AG08395 (cell line): ENCODE measurements around the gene EME1.

ENCODE experiments used
- DNase-seq: peaks from one replicate; pipeline ENCODE4 v3.0.0; 2012; ENCODE audit warnings: mixed read lengths, low spot score

EME1 gene

DNA sequence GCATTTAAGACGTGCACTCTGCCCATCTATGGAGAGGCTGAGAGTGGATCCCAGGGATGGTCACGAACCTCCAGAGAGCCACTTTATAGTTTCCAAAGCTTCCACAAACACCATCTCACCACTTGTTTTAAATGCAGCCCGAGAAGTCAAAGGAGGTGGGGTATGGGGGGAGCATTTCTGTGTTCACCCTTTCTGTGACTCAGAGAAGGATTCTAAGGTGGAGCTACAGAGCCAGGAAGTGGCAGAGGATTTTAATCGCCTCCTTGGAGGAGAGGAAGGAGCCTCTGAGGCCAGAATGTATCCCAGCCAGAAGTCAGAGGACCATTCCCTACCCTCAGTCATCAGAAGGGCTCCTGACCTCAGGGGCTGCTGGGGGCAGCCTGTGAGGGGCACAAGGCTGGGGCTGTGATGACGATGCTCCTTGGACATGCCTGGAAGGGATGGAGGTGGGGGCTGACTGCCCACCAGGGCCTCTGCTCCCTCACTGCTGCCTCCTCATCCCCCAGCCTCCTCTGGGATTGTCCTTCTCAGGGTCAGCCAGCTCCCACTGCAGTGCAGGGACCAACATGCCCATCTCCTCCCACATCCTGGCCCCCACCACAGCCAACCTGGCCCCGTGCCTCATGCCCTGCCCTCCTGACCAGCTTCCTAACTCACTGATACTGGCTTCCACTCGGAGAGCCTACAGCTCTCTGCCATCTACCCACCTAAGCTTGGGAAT is 24.3 kb upstream of the EME1 start:
- DNase-seq, result peak; percentile 69

DNA sequence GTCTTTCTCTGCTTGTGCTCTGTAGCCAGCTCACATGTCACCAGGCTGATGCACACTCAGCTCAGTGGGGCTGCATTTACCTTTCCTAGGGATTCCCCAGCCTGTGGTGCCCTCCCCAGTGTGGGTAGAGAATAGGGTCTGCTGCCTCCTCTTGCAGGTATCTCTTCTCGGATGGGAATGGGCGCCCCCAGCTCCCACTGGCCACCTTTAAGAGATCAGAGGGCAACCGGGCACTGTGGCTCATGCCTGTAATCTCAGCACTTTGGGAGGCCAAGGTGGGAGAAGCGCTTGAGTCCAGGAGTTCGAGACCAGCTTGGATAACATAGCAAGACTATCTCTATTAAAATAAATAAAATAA is 23.8 kb upstream of the EME1 start:
- DNase-seq, result no peak

DNA sequence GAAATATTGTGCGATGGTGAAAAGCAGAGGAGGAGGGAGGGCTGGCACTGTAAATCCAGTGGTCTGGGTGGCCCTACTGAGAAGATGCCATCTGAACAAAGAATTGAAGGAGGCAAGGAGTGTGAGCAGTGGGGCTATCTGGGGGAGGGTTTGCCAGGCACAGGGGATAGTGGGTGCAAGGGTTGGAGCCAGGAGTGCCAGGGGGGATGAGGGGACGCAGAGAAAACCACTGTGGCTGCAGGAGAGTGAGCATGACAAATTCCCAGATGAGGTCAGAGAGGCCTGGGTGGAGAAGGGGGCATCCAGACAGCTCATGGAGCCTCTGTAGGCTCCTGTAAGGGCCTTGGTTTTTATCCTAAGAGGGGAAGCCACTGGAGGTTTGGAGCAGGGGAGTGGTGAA is 22.3 kb upstream of the EME1 start:
- DNase-seq, result no peak

DNA sequence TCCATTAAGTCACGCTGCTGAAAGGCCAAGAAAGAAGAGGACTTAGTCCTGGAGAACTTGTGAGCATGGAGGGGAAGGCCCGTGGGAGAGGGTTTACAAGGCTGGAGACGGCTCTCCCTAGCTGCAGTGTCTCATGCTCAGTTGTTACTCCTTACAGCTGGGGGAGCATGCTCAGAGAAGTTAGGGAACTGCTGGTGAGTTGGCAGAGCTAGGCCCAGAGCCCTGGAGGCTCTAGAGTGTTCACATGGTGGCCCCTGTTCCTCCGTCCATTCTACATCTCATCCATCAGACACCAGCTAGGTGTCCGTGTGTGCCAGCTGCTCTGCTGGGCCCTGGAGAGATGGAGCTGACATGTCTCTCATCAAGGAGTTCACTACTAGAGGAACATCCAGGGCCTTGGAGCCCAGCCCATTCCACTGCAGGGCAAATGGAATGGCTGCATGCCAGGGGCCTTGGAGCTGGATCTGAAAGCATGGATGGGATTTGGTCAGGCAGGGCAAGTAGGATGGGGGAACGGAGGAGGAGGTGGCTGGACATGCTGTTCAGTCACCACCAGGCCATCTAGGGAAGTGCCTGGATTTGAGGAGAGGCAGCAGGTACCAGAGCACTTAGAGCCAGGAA is 20.8 kb upstream of the EME1 start:
- no peak for DNase-seq

DNA sequence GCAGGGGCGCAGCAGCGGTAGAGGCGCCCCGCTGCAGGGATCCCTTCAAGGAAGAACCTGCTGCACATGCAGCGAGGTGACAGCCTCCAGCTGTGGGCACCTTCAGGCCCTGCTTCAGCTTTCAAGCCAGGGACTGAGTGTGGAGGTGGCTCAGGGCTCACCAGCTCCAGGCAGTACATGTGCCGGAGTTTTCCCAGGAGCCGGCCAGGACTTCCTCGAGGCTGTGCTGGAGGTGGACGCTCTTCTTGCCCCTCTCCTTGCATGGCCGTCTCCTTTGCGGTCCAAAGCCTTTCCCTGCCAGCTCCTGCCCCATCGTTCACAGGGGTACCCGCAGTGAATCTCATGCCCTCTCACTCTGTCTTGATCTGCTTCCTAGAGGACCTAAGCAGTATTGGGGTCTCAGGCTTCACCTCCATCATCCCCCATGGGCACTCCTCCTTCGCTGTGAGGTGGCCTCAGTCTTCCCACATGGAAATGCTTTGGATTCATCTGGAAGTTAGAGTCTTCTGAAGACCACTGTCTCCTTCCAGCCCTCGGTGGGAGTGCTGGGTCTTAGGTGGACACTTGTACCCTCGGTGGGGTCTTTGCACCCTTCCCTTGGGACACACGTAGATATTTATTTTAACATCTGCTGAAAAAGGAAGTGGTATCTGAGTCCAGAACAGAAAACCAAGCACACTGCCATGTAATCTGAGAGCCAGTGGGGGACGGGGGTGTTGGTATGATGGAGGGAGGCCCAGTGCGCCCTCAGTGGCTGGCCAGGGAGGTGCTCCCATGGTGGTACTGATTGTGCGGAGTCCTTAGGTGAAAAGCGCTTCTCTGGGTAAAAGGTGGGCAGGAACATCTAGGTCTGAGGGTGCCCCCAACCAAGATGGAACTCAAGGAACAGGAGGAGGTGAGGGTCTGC is 20.1 kb upstream of the EME1 start:
- no peak for DNase-seq

DNA sequence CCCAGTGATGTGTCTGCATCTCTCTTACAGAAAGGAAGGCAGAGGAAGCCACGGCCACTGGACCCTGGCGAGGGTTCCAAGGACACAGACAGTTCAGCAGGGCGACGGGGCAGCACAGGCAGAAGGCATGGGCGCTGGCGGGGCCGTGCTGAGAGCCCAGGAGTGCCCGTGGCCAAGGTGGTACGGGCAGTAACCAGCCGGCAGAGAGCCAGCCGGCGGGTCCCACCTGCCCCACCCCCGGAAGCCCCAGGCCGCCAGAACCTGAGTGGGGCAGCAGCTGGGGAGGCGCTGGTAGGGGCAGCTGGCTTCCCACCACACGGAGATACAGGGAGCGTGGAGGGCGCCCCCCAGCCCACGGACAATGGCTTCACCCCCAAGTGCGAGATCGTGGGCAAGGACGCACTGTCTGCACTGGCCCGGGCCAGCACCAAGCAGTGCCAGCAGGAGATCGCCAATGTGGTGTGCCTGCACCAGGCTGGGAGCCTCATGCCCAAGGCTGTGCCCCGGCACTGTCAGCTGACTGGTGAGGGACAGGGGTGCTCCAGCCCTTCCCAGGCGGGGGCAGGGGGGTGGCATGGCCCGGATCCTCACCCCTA is 19.3 kb upstream of the EME1 start:
- DNase-seq, result no peak

DNA sequence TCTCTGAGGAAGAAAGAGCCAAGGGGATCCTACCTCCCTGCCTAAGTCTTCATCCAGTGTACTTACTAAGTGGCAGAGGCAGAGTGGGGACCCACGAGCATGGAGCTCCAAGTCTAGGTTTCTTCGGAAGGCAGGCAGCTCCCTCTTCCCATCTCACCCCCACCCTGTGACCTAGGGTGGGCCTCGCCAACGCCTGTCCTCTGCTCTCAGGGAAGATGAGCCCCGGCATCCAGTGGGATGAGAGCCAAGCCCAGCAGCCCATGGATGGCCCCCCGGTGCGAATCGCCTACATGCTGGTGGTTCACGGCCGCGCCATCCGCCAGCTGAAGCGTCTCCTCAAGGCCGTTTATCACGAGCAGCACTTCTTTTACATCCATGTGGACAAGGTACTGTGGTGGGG is 18.8 kb upstream of the EME1 start:
- no peak for DNase-seq

DNA sequence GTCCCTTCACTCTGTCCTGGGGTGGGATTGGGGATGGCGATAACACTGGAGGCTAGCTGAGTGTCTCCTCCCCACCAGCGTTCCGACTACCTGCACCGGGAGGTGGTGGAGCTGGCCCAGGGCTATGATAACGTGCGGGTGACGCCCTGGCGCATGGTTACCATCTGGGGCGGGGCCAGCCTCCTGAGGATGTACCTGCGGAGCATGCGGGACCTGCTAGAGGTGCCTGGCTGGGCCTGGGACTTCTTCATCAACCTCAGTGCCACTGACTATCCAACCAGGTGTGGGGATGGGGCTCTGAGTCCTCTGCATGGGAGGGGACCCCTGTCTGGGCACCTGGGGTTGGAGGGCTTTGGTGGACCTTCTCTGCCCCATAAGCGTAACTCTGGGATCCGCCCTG is 18.3 kb upstream of the EME1 start:
- DNase-seq, result no peak

DNA sequence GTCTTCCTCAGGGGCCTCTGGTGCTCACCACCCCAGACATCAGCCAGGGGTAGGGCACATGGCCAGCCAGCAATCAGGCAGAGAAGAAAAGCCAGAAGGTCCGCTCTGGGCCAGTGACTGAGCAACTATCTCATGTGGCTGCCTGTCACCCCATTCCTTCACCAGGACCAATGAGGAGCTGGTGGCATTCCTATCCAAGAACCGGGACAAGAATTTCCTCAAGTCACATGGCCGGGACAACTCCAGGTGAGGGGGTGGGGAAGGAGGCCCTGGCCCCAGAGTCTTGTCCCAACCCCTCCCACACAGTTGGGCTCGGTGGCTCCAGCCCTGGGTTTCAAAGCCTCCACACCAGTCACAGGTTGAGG is 17.7 kb upstream of the EME1 start:
- DNase-seq, result no peak

DNA sequence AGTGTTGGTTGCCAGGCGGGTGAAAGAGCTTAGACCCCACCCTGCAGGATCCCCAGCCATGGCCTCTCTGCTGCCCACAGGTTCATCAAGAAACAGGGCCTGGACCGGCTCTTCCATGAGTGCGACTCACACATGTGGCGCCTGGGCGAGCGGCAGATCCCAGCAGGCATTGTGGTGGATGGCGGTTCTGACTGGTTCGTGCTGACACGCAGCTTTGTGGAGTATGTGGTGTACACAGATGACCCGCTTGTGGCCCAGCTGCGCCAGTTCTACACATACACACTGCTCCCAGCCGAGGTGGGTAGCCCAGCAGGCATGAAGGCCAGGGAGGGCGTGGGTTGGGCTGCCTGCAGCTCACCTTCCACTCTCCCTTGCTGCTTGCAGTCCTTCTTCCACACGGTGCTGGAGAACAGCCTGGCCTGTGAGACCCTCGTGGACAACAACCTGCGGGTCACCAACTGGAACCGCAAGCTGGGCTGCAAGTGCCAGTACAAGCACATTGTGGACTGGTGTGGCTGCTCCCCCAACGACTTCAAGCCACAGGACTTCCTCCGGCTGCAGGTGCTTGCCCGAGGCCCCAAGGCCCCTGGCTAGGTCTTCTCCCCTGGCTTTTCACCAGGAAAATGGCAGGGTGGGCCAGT is 17.2 kb upstream of the EME1 start:
- DNase-seq, result no peak

DNA sequence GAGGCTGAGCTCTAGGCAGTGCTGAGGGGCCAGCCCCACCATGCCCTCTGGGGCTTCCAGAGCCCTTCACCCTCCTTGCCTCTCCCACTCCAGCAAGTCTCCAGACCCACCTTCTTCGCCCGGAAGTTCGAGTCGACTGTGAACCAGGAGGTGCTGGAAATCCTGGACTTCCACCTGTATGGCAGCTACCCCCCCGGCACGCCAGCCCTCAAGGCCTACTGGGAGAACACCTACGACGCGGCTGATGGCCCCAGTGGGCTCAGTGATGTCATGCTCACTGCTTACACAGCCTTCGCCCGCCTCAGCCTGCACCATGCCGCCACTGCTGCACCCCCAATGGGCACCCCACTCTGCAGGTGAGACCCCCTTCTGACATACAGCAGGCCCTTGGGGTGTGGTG is 16.6 kb upstream of the EME1 start:
- DNase-seq, result no peak

DNA sequence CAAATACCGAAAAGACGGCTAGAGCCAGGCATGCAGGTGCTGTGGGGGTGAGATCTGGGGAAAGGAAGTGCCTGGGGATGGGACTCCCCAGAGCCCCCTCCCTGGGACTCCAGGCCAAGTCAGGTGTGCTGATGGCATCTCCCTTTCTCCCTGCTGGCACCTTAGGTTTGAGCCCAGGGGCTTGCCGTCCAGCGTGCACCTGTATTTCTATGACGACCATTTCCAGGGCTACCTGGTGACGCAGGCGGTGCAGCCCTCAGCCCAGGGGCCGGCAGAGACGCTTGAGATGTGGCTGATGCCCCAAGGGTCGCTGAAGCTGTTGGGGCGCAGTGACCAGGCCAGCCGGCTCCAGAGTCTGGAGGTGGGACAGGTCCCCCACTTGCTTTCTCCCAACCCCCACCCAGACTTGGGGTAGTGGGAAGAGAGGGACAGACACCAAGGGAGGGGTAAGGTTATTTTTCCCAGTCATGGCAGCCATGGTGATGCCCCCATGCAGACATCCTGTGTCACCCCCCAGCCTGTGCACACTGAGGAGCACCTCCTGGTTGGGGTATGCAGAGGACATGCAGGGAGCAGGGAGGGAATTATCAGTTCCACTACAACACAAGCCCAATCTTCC is 16.0 kb upstream of the EME1 start:
- no peak for DNase-seq

DNA sequence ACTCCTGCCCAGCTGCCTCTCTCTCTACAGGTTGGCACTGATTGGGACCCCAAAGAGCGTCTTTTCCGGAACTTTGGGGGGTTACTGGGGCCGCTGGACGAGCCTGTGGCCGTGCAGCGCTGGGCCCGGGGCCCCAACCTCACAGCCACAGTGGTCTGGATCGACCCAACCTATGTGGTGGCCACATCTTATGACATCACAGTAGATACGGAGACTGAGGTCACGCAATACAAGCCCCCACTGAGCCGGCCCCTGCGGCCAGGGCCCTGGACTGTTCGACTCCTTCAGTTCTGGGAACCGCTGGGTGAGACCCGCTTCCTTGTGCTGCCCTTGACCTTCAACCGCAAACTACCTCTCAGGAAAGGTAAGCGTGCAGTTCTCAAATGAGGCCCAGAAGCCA is 14.9 kb upstream of the EME1 start:
- DNase-seq, result no peak

DNA sequence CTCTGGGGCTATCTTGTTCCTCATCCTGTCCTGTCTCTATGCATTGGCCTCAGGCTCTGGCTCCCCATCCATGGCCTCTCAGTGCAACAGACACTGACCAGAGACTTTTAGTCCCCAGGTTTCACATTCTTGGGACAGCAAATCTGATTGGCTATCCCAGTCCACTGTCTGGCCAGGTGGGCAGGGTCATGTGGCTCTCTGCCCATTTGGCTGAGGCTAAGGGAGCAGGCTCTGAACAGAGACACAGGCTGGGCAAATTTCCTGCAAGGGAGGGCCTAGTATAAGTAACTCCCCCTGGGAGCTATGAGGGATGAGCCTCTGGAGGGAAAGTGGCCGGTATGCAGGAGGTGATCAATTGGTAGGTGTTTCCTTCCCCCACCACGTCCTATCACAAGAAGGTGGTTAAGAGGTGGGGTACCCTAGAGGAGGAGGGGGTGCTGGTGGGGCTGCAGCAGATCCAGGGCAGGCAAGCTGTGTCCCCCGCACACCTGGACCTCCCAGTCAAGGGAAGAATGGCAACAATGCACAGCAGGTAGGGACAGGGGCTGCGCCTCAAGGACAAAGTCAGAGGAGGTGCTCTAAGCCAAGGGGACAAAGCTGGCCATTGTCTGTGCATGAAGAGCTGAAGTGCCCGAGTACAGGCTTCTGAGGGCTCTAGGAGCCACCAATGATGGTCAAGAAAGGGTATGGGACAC is 13.9 kb upstream of the EME1 start:
- DNase-seq, result no peak

DNA sequence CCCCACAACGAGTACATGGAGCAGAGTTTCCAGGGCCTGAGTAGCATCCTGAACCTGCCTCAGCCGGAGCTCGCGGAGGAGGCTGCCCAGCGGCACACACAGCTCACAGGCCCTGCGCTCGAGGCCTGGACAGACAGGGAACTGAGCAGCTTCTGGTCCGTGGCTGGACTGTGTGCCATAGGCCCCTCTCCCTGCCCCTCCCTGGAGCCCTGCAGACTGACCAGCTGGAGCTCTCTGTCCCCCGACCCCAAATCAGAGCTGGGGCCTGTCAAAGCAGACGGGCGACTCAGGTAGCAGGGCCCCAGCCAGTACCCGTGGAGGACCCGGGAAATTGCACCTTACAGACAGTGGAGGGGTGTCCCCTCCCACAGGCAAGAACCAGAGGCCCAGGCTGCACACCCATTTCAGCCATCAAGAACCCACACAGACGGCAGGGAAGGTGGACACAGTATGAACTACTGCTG is 13.0 kb upstream of the EME1 start:
- no peak for DNase-seq

DNA sequence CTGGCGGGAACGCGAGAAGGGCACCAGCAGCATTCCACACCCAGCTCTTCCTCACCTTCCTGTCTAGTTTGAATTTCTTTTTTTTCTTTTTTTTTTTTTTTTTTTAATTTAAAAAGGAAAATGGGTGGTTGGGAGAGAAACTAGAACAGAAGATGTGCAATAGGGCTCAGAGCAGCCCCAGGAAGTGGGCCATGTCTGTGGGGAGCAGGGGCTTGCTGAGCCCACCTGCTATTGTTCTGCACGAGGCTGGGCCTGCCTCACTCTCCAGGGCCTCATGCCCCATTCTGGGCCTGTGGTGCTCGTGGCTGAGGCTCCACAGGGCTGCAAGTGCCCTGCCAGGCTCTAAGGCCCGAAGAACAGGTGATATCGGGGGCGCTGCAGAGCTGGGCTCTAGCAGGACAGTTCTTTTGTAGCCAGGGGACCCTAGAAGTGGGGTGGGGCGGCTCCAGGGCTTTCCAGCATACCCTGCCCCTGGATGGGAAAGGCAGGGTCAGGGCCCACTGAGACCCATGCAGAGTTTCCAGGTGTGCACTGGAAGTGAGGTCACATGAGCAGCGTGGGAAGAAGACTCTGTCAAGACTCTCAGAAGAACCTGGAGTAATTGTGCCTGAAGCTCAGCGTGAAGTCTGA is 12.4 kb upstream of the EME1 start:
- no peak for DNase-seq

DNA sequence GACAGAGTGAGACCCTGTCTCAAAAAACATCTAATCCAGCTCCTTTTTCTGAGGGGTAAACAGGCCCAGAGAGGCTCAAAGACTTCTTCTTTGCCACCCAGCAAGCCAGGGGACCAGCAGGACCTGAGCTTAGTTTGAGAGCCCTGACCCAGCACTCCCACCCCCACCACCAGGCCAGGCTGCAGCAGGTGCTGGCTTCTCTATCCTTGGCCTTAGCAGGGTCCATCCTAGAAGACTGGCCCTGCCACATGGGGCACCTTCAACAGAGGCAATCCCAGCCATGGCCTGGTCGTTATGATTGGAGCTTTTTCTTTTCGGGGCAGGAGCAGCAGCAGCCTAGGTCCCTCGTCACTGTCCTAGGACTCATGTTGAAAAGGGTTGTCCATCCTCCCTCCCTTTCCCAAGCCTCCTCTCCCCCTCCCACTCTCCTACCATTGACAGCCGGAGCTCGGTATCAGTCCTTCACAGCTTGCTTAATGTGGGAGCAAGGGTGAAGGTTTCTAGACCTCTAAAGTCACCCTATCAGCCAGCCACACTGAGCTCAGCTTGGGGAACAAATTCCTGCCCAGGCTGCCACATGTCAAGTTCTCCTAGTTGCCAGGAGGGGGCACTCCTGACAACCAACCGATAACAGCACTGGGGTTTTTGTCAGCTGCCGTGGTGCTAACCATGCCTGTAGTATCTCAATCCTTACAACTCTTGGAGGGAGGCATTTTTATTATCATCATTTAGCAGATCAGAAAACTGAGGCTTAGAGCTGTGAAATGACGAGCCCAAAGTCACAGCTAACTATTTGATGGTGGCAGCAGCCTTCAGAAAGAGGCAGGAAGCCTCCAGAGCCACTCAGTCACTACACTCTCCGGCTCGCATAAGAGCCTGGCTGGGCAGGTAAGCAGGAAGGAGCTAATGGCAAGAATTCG is 11.2 kb upstream of the EME1 start:
- peak; percentile 88 for DNase-seq

DNA sequence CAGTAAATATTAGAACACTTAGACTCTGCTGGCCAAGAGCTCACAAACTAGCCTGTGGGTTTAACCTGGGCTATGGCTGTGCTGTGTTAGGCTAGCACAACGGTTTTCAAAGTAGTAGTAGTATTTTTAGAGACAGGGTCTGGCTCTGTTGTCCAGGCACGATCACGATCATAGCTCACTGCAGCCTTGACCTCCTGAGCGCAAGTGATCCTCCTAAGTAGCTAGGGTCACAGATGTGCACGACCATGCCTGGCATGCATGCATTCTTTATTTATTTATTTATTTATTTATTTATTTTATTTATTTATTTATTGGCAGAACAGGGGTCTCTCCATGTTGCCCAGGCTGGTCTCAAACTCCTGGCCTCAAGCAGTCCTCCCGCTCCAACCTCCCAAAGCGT is 10.4 kb upstream of the EME1 start:
- DNase-seq, result no peak

DNA sequence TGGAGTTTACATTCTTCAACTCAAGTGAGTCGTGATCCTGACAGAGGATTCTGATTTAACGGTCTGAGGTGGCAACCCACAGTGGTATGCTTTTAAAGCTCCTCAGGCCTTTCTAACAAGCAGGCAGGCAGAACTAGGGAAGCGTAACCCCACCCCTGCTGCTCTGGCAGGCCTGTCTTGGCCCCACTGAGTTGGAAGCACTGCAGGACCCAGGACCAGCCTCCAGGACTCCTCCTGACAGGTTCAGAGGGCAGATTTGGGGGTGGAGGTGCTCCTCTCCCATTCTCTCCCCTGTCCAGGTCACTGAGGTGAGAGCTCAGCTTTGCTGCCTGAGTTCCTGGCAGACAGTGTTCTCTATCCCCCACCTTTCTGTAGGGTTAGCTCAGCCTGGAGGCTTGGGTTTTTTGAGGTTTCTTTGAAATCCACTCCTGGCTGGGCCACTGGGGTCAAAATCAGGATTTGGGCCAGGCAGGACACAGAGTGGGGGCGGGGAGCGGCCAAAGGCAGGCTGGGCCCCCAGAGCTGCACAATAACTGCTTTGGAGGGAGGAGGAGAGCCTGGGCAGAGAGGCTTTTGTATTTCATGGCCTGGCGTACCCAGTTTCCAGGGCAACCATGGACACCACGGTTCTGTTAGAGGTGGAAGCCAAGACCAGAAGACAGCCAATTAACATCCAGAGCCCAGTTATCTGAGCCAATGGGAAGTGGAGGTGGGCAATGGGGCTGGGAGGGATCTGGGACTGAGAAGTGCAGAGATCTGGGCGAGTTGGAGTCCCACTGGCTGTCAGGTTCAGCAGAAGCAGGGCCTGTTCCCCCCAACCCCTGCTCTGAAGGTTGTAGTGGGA is 9.6 kb upstream of the EME1 start:
- peak; percentile 48 for DNase-seq
